ENCODE data around the gene DOK4.
"Not testable (repeated sequence)": the region's sequence is repeated elsewhere in the genome, so short reads cannot be mapped to it uniquely, and the experiment has no call there.

The DOK4 gene

GRCh38 chr16:57501492-57501891 is 15.2 kb upstream of the DOK4 start:
- Histone ChIP-seq H3K36me3 (ENCODE audit: control insufficient read depth, insufficient read depth, low read length) (no peaks in the 10 kb centered on the region), H3K27me3 (ENCODE audit: control insufficient read depth, insufficient read depth, low read length) (no peaks in the 10 kb centered on the region), H3K4me1 (ENCODE audit: control insufficient read depth, insufficient read depth, low read length) (0 out of 2 replicates have a peak, but pooled peaks cover 1% of the 10 kb centered on the region), H3K9me3 (ENCODE audit: control insufficient read depth, insufficient read depth, low read length) (no peaks in the 10 kb centered on the region), H3K4me3 (ENCODE audit: low read length) (no peak overlapping the region), H3K27ac (ENCODE audit: low read length) (no peak overlapping the region)
- no peak for DNase-seq (ENCODE audit: low read depth, low spot score)
- WGBS (ENCODE audit: insufficient coverage, insufficient read length) = no CpG with 5 or more reads among the region's 7 CpGs

GRCh38 chr16:57500578-57501111 is 14.4 kb upstream of the DOK4 start:
- Histone ChIP-seq H3K9me3 (ENCODE audit: control insufficient read depth, insufficient read depth, low read length) (no peaks in the 10 kb centered on the region), H3K36me3 (ENCODE audit: control insufficient read depth, insufficient read depth, low read length) (no peaks in the 10 kb centered on the region), H3K27ac (ENCODE audit: low read length) (no peak overlapping the region), H3K4me1 (ENCODE audit: control insufficient read depth, insufficient read depth, low read length) (0 out of 2 replicates have a peak, but pooled peaks cover 1% of the 10 kb centered on the region), H3K4me3 (ENCODE audit: low read length) (no peak overlapping the region), H3K27me3 (ENCODE audit: control insufficient read depth, insufficient read depth, low read length) (no peaks in the 10 kb centered on the region)
- no CpG with 5 or more reads among the region's 9 CpGs for WGBS (ENCODE audit: insufficient coverage, insufficient read length)
- DNase-seq (ENCODE audit: low read depth, low spot score) = no peak

- not testable (repeated sequence) for H3K4me1 ChIP-seq (ENCODE audit: control insufficient read depth, insufficient read depth, low read length); H3K4me3 ChIP-seq (ENCODE audit: low read length); H3K36me3 ChIP-seq (ENCODE audit: control insufficient read depth, insufficient read depth, low read length); H3K27ac ChIP-seq (ENCODE audit: low read length); H3K27me3 ChIP-seq (ENCODE audit: control insufficient read depth, insufficient read depth, low read length); H3K9me3 ChIP-seq (ENCODE audit: control insufficient read depth, insufficient read depth, low read length); DNase-seq (ENCODE audit: low read depth, low spot score)
- no CpG with 5 or more reads among the region's 11 CpGs for WGBS (ENCODE audit: insufficient coverage, insufficient read length)
These were observed 13.6 kb upstream of the DOK4 start for GRCh38 chr16:57499941-57500340.

- no peaks in the 10 kb centered on the region for H3K9me3 ChIP-seq (ENCODE audit: control insufficient read depth, insufficient read depth, low read length)
- no CpG with 5 or more reads among the region's 4 CpGs for WGBS (ENCODE audit: insufficient coverage, insufficient read length)
- no peaks in the 10 kb centered on the region for H3K36me3 ChIP-seq (ENCODE audit: control insufficient read depth, insufficient read depth, low read length)
- no peak overlapping the region for H3K27ac ChIP-seq (ENCODE audit: low read length)
- H3K4me3 ChIP-seq (ENCODE audit: low read length) = no peak overlapping the region
- H3K27me3 ChIP-seq (ENCODE audit: control insufficient read depth, insufficient read depth, low read length) = no peaks in the 10 kb centered on the region
- H3K4me1 ChIP-seq (ENCODE audit: control insufficient read depth, insufficient read depth, low read length) = 0 out of 2 replicates have a peak, but pooled peaks cover 1% of the 10 kb centered on the region
- no peak for DNase-seq (ENCODE audit: low read depth, low spot score)
These were observed 11.7 kb upstream of the DOK4 start for GRCh38 chr16:57498031-57498430.

- Histone ChIP-seq H3K4me3 (ENCODE audit: low read length) (no peak overlapping the region), H3K27ac (ENCODE audit: low read length) (no peak overlapping the region), H3K4me1 (ENCODE audit: control insufficient read depth, insufficient read depth, low read length) (0 out of 2 replicates have a peak, but pooled peaks cover 1% of the 10 kb centered on the region), H3K27me3 (ENCODE audit: control insufficient read depth, insufficient read depth, low read length) (no peaks in the 10 kb centered on the region), H3K9me3 (ENCODE audit: control insufficient read depth, insufficient read depth, low read length) (no peaks in the 10 kb centered on the region), H3K36me3 (ENCODE audit: control insufficient read depth, insufficient read depth, low read length) (no peaks in the 10 kb centered on the region)
- WGBS (ENCODE audit: insufficient coverage, insufficient read length) = no CpG with 5 or more reads among the region's 13 CpGs
- no peak for DNase-seq (ENCODE audit: low read depth, low spot score)
These were observed 10.8 kb upstream of the DOK4 start for GRCh38 chr16:57497121-57497520.

GRCh38 chr16:57493767-57494166 is 7.5 kb upstream of the DOK4 start:
- H3K27ac ChIP-seq (ENCODE audit: low read length) = no peak overlapping the region
- H3K4me3 ChIP-seq (ENCODE audit: low read length) = no peak overlapping the region
- DNase-seq (ENCODE audit: low read depth, low spot score) = no peak
- no peaks in the 10 kb centered on the region for H3K36me3 ChIP-seq (ENCODE audit: control insufficient read depth, insufficient read depth, low read length)
- H3K9me3 ChIP-seq (ENCODE audit: control insufficient read depth, insufficient read depth, low read length) = no peaks in the 10 kb centered on the region
- H3K4me1 ChIP-seq (ENCODE audit: control insufficient read depth, insufficient read depth, low read length) = no peaks in the 10 kb centered on the region
- WGBS (ENCODE audit: insufficient coverage, insufficient read length) = no CpG with 5 or more reads among the region's 4 CpGs
- no peaks in the 10 kb centered on the region for H3K27me3 ChIP-seq (ENCODE audit: control insufficient read depth, insufficient read depth, low read length)

GRCh38 chr16:57489229-57489628 is 2.9 kb upstream of the DOK4 start:
- Histone ChIP-seq H3K27ac (ENCODE audit: low read length) (no peak overlapping the region), H3K4me3 (ENCODE audit: low read length) (no peak overlapping the region), H3K4me1 (ENCODE audit: control insufficient read depth, insufficient read depth, low read length) (peaks cover 10% of the 10 kb centered on the region), H3K9me3 (ENCODE audit: control insufficient read depth, insufficient read depth, low read length) (no peaks in the 10 kb centered on the region), H3K27me3 (ENCODE audit: control insufficient read depth, insufficient read depth, low read length) (no peaks in the 10 kb centered on the region), H3K36me3 (ENCODE audit: control insufficient read depth, insufficient read depth, low read length) (no peaks in the 10 kb centered on the region)
- no CpG with 5 or more reads among the region's 5 CpGs for whole genome bisulfite sequencing (ENCODE audit: insufficient coverage, insufficient read length)
- DNase-seq (ENCODE audit: low read depth, low spot score) = no peak

GRCh38 chr16:57486858-57487834 is 853 bp upstream of the DOK4 start:
- no peak overlapping the region for H3K27ac ChIP-seq (ENCODE audit: low read length)
- H3K4me1 ChIP-seq (ENCODE audit: control insufficient read depth, insufficient read depth, low read length) = peaks cover 11% of the 10 kb centered on the region
- no peaks in the 10 kb centered on the region for H3K27me3 ChIP-seq (ENCODE audit: control insufficient read depth, insufficient read depth, low read length)
- no peaks in the 10 kb centered on the region for H3K36me3 ChIP-seq (ENCODE audit: control insufficient read depth, insufficient read depth, low read length)
- no peak for DNase-seq (ENCODE audit: low read depth, low spot score)
- no CpG with 5 or more reads among the region's 8 CpGs for WGBS (ENCODE audit: insufficient coverage, insufficient read length)
- peak overlapping the region; percentile 77; the same call in 1 of the 2 replicates for H3K4me3 ChIP-seq (ENCODE audit: low read length)
- no peaks in the 10 kb centered on the region for H3K9me3 ChIP-seq (ENCODE audit: control insufficient read depth, insufficient read depth, low read length)

GRCh38 chr16:57485091-57485915 is 990 bp downstream of the DOK4 start:
- no peaks in the 10 kb centered on the region for H3K27me3 ChIP-seq (ENCODE audit: control insufficient read depth, insufficient read depth, low read length)
- peak overlapping the region; percentile 77; the same call in 1 of the 2 replicates for H3K4me3 ChIP-seq (ENCODE audit: low read length)
- H3K9me3 ChIP-seq (ENCODE audit: control insufficient read depth, insufficient read depth, low read length) = no peaks in the 10 kb centered on the region
- no CpG with 5 or more reads among the region's 14 CpGs for WGBS (ENCODE audit: insufficient coverage, insufficient read length)
- no peak overlapping the region for H3K27ac ChIP-seq (ENCODE audit: low read length)
- no peak for DNase-seq (ENCODE audit: low read depth, low spot score)
- peaks cover 14% of the 10 kb centered on the region for H3K4me1 ChIP-seq (ENCODE audit: control insufficient read depth, insufficient read depth, low read length)
- no peaks in the 10 kb centered on the region for H3K36me3 ChIP-seq (ENCODE audit: control insufficient read depth, insufficient read depth, low read length)

GRCh38 chr16:57484515-57485005 is 1.7 kb downstream of the DOK4 start:
- peaks cover 15% of the 10 kb centered on the region for H3K4me1 ChIP-seq (ENCODE audit: control insufficient read depth, insufficient read depth, low read length)
- no peak for DNase-seq (ENCODE audit: low read depth, low spot score)
- no peaks in the 10 kb centered on the region for H3K36me3 ChIP-seq (ENCODE audit: control insufficient read depth, insufficient read depth, low read length)
- no peaks in the 10 kb centered on the region for H3K27me3 ChIP-seq (ENCODE audit: control insufficient read depth, insufficient read depth, low read length)
- no peak overlapping the region for H3K4me3 ChIP-seq (ENCODE audit: low read length)
- WGBS (ENCODE audit: insufficient coverage, insufficient read length) = no CpG with 5 or more reads among the region's 8 CpGs
- H3K27ac ChIP-seq (ENCODE audit: low read length) = no peak overlapping the region
- no peaks in the 10 kb centered on the region for H3K9me3 ChIP-seq (ENCODE audit: control insufficient read depth, insufficient read depth, low read length)

Data from iPS DF 6.9 (cell line).